ENCODE data around the gene BANF2. TPM values are rescaled to one million over a fixed set of nuclear protein-coding genes. Genes with fewer than 3 reads are reported as not detected.

BANF2 gene
- polyA plus RNA-seq, 1 of the 3 experiments (the other 2 are of a cell fraction), result not detected

DNA sequence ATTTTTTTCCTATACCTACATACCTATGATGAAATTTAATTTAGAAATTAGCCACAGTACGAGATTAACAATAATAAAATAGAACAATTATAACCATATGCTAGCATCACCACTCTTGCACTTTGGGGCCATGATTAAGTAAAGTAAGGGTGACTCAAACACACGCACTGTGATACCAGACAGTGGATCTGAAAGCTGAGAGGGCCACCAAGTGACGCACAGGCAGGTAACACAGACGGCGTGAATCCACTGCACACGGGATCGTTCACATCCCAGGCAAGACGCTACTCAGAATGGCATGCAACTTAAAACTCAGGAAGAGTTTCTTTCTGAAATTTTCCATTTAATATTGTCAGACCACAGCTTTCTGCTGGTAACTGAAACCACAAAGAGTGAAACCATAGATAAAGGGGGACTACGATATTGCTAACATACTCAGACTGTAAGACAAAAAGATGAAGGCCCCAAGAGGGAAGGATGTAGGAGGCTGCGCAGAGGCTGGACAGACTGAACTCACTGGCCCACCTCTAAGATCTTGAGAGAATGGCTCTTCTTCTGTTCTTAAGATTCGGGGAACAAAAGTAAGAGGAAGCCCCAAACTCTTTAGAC lies 35.6 kb upstream of the BANF2 start:
- no peak for DNase-seq

More for the DNA sequence above, 35.6 kb upstream of the BANF2 start:
- ChIA-PET CTCF (interaction anchor here (0.9 kb wide), 1 partner anchor 15 kb away, joined by 3 read pairs; no protein-coding TSS in a partner anchor), POLR2A (no interaction called here)
- H3K9me3 ChIP-seq, result no peaks in the 10 kb centered on the region
- H3K9me2 ChIP-seq, result no peaks in the 10 kb centered on the region
- WGBS (ENCODE audit: low lambda C conversion rate), result 92% methylated on average over 11 of the region's 11 CpGs
- H3K79me2 ChIP-seq (ENCODE audit: insufficient read depth), result peaks cover 92% of the 10 kb centered on the region
- no peaks in the 10 kb centered on the region for H3K27me3 ChIP-seq (ENCODE audit: insufficient read depth)
- peaks cover 71% of the 10 kb centered on the region for H4K20me1 ChIP-seq (ENCODE audit: insufficient read depth)
- H3K9ac ChIP-seq, result no peak overlapping the region
- H3K27ac ChIP-seq (ENCODE audit: low read depth in 2 of 2, low read length in 1 of 2), result no peak overlapping the region
- H3K4me3 ChIP-seq (ENCODE audit: low read depth in 2 of 2, low read length in 1 of 2), result no peak overlapping the region
- H3K4me1 ChIP-seq (ENCODE audit: control insufficient read depth in 1 of 2, insufficient read depth in 2 of 2, low read depth in 1 of 2, low read length in 1 of 2), result peaks cover 3 to 39% of the 10 kb centered on the region in 2 experiments; a peak in 2 of 4 replicates
- H3K36me3 ChIP-seq (replicated peaks in 1 of 2; ENCODE audit: control insufficient read depth in 1 of 2, insufficient read depth in 2 of 2, low read length in 1 of 2), result peaks cover 4 to 8% of the 10 kb centered on the region in 2 experiments
- no peak overlapping the region for H2AFZ ChIP-seq (ENCODE audit: low read depth)
- no peak for TF ChIP-seq TEAD4 (IDR thresholded peaks at IDR 0.05; ENCODE audit: borderline replicate concordance, insufficient read depth)
- no peak for TF ChIP-seq NRF1 (IDR thresholded peaks at IDR 0.05; ENCODE audit: low read depth, low read length)
- TF ChIP-seq, protein P1, sequence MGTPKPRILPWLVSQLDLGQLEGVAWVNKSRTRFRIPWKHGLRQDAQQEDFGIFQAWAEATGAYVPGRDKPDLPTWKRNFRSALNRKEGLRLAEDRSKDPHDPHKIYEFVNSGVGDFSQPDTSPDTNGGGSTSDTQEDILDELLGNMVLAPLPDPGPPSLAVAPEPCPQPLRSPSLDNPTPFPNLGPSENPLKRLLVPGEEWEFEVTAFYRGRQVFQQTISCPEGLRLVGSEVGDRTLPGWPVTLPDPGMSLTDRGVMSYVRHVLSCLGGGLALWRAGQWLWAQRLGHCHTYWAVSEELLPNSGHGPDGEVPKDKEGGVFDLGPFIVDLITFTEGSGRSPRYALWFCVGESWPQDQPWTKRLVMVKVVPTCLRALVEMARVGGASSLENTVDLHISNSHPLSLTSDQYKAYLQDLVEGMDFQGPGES (IDR thresholded peaks at IDR 0.05; ENCODE audit: low read depth, low read length), result no peak
- TF ChIP-seq ELF1 (IDR thresholded peaks at IDR 0.05), result no peak
- TF ChIP-seq NFIC (IDR thresholded peaks at IDR 0.05; ENCODE audit: borderline replicate concordance), result no peak
- TF ChIP-seq RXRA (IDR thresholded peaks at IDR 0.05; ENCODE audit: borderline replicate concordance, low read depth), result no peak
- no peak for TF ChIP-seq GATA2 (CRISPR knock-in tag; IDR thresholded peaks at IDR 0.05)
- no peak for TF ChIP-seq RCOR1 (IDR thresholded peaks at IDR 0.05; ENCODE audit: low read length)
- TF ChIP-seq TCF12 (IDR thresholded peaks at IDR 0.05), result no peak
- TF ChIP-seq, protein P2, sequence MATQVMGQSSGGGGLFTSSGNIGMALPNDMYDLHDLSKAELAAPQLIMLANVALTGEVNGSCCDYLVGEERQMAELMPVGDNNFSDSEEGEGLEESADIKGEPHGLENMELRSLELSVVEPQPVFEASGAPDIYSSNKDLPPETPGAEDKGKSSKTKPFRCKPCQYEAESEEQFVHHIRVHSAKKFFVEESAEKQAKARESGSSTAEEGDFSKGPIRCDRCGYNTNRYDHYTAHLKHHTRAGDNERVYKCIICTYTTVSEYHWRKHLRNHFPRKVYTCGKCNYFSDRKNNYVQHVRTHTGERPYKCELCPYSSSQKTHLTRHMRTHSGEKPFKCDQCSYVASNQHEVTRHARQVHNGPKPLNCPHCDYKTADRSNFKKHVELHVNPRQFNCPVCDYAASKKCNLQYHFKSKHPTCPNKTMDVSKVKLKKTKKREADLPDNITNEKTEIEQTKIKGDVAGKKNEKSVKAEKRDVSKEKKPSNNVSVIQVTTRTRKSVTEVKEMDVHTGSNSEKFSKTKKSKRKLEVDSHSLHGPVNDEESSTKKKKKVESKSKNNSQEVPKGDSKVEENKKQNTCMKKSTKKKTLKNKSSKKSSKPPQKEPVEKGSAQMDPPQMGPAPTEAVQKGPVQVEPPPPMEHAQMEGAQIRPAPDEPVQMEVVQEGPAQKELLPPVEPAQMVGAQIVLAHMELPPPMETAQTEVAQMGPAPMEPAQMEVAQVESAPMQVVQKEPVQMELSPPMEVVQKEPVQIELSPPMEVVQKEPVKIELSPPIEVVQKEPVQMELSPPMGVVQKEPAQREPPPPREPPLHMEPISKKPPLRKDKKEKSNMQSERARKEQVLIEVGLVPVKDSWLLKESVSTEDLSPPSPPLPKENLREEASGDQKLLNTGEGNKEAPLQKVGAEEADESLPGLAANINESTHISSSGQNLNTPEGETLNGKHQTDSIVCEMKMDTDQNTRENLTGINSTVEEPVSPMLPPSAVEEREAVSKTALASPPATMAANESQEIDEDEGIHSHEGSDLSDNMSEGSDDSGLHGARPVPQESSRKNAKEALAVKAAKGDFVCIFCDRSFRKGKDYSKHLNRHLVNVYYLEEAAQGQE (IDR thresholded peaks at IDR 0.05; ENCODE audit: low read depth, low read length), result no peak
- TF ChIP-seq FOSL2 (IDR thresholded peaks at IDR 0.05; ENCODE audit: borderline replicate concordance, low read depth), result no peak
- TF ChIP-seq FOXM1 (IDR thresholded peaks at IDR 0.05; ENCODE audit: low read depth), result no peak
- TF ChIP-seq TAF1 (IDR thresholded peaks at IDR 0.05; ENCODE audit: borderline replicate concordance, low read depth, low read length), result no peak
- no peak for TF ChIP-seq SMC3 (IDR thresholded peaks at IDR 0.05; ENCODE audit: low read depth, low read length)
- no peak for TF ChIP-seq EZH2phosphoT487 (IDR thresholded peaks at IDR 0.05; ENCODE audit: borderline replicate concordance, low read depth)
- TF ChIP-seq, protein P3, sequence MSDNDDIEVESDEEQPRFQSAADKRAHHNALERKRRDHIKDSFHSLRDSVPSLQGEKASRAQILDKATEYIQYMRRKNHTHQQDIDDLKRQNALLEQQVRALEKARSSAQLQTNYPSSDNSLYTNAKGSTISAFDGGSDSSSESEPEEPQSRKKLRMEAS (IDR thresholded peaks at IDR 0.05; ENCODE audit: low read depth), result no peak
- no peak for TF ChIP-seq GABPA (IDR thresholded peaks at IDR 0.05; ENCODE audit: low read depth)
- TF ChIP-seq, protein P4, sequence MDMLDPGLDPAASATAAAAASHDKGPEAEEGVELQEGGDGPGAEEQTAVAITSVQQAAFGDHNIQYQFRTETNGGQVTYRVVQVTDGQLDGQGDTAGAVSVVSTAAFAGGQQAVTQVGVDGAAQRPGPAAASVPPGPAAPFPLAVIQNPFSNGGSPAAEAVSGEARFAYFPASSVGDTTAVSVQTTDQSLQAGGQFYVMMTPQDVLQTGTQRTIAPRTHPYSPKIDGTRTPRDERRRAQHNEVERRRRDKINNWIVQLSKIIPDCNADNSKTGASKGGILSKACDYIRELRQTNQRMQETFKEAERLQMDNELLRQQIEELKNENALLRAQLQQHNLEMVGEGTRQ (IDR thresholded peaks at IDR 0.05; ENCODE audit: borderline replicate concordance, low read depth, low read length), result no peak
- peaks cover 12% of the 10 kb centered on the region for H3F3A ChIP-seq (replicated peaks; ENCODE audit: insufficient read depth)
- H3K4me2 ChIP-seq, result no peak overlapping the region
